ENCODE results near the gene RNU5B-1. TPM values are rescaled to one million over a fixed set of nuclear protein-coding genes. Genes with fewer than 3 reads are reported as not detected.

The RNU5B-1 gene
- not detected for polyA plus RNA-seq (2013, experiment 1 of 2)
- not detected for polyA plus RNA-seq (2013, experiment 2 of 2)

- H2BK15ac ChIP-seq (ENCODE audit: low read length), result no peak within 1 kb of the TSS
- peak; percentile 84 for DNase-seq (ENCODE audit: low spot score)
- H3K79me1 ChIP-seq (ENCODE audit: low read depth, low read length), result peaks cover 1% of the 10 kb centered on the region
- H3K36me3 ChIP-seq (replicated peaks in 1 of 2; ENCODE audit: control insufficient read depth in 2 of 2, insufficient read depth in 2 of 2, low read length in 2 of 2), result no peaks in the 10 kb centered on the region
- no peak within 1 kb of the TSS for H4K8ac ChIP-seq (ENCODE audit: low read depth, low read length)
- H3K14ac ChIP-seq (ENCODE audit: low read length), result no peak within 1 kb of the TSS
- H2BK5ac ChIP-seq (ENCODE audit: low read length), result no peak within 1 kb of the TSS
- H3K9me3 ChIP-seq (replicated peaks in 1 of 2; ENCODE audit: control insufficient read depth in 2 of 2, insufficient read depth in 1 of 2, low read depth in 1 of 2, low read length in 2 of 2), result no peaks in the 10 kb centered on the region
- H3K4me3 ChIP-seq (ENCODE audit: low read length in 2 of 2), result peak within 1 kb of the TSS in 1 of 2 donors; percentile 45
- H3K4me1 ChIP-seq (ENCODE audit: control insufficient read depth in 2 of 2, insufficient read depth in 1 of 2, low read depth in 1 of 2, low read length in 2 of 2), result peaks cover under 1 to 2% of the 10 kb centered on the region in 2 donors
- WGBS, 2 donors (ENCODE audit: extremely low coverage in 2 of 2, insufficient read length in 2 of 2, insufficient replicate concordance in 1 of 2), result no CpG with 5 or more reads among the region's 24 CpGs
- H4K91ac ChIP-seq (ENCODE audit: low read depth, low read length, poor library complexity), result no peak within 1 kb of the TSS
- H3K27me3 ChIP-seq (ENCODE audit: control insufficient read depth in 3 of 3, insufficient read depth in 3 of 3, low read depth in 1 of 3, low read length in 3 of 3), result no peaks in the 10 kb centered on the region
- no peak within 1 kb of the TSS for H3K4ac ChIP-seq (ENCODE audit: low read length)
- peak within 1 kb of the TSS; percentile 88 for H3K18ac ChIP-seq (ENCODE audit: low read length)
- peak within 1 kb of the TSS; percentile 34 for H3K4me2 ChIP-seq (ENCODE audit: insufficient read depth, low read length, poor library complexity, severe bottlenecking)
- H2BK120ac ChIP-seq (ENCODE audit: low read depth, low read length), result peak within 1 kb of the TSS; percentile 88
- no peak within 1 kb of the TSS for H2BK12ac ChIP-seq (ENCODE audit: low read length)
- peak within 1 kb of the TSS; percentile 73 for H3K27ac ChIP-seq (replicated peaks; ENCODE audit: low read length)
- no peak within 1 kb of the TSS for H3K23ac ChIP-seq (ENCODE audit: low read depth, low read length, poor library complexity)
- H2AFZ ChIP-seq (ENCODE audit: low read length), result peak within 1 kb of the TSS; percentile 76
- H3K9ac ChIP-seq (ENCODE audit: low read depth, low read length, poor library complexity), result no peak within 1 kb of the TSS
- H2AK5ac ChIP-seq (ENCODE audit: low read depth, low read length), result peak within 1 kb of the TSS; percentile 68
Measured at GRCh38 chr15:65304381-65305149, at the start of gene RNU5B-1. Gene RNU5B-1, plus strand, starts transcription at chr15:65304677.

GRCh38 chr15:65254758-65255157 lies 49.7 kb upstream of the RNU5B-1 start:
- Histone ChIP-seq H3K23ac (ENCODE audit: low read depth, low read length, poor library complexity) (no peak overlapping the region), H3K4ac (ENCODE audit: low read length) (no peak overlapping the region), H3K27ac (replicated peaks; ENCODE audit: low read length) (no peak overlapping the region)

GRCh38 chr15:65255486-65256140 lies 48.9 kb upstream of the RNU5B-1 start:
- H2AK5ac ChIP-seq (ENCODE audit: low read depth, low read length), result no peak overlapping the region
- no peak overlapping the region for H3K4ac ChIP-seq (ENCODE audit: low read length)
- H3K4me1 ChIP-seq (ENCODE audit: control insufficient read depth in 2 of 2, insufficient read depth in 1 of 2, low read depth in 1 of 2, low read length in 2 of 2), result peaks cover 6 to 16% of the 10 kb centered on the region in 2 donors
- no peak overlapping the region for H3K14ac ChIP-seq (ENCODE audit: low read length)
- H4K91ac ChIP-seq (ENCODE audit: low read depth, low read length, poor library complexity), result no peak overlapping the region
- no peak for DNase-seq (ENCODE audit: low spot score)
- no peak overlapping the region for H2AFZ ChIP-seq (ENCODE audit: low read length)
- no peak overlapping the region for H4K8ac ChIP-seq (ENCODE audit: low read depth, low read length)
- H2BK12ac ChIP-seq (ENCODE audit: low read length), result no peak overlapping the region
- H3K79me1 ChIP-seq (ENCODE audit: low read depth, low read length), result no peaks in the 10 kb centered on the region
- no peaks in the 10 kb centered on the region for H3K27me3 ChIP-seq (ENCODE audit: control insufficient read depth in 3 of 3, insufficient read depth in 3 of 3, low read depth in 1 of 3, low read length in 3 of 3)
- H3K4me3 ChIP-seq (ENCODE audit: low read length in 2 of 2), result no peak overlapping the region
- peaks cover 11 to 35% of the 10 kb centered on the region in 2 donors for H3K36me3 ChIP-seq (replicated peaks in 1 of 2; ENCODE audit: control insufficient read depth in 2 of 2, insufficient read depth in 2 of 2, low read length in 2 of 2)
- no peak overlapping the region for H2BK15ac ChIP-seq (ENCODE audit: low read length)
- no CpG with 5 or more reads among the region's 7 CpGs for WGBS, 2 donors (ENCODE audit: extremely low coverage in 2 of 2, insufficient read length in 2 of 2, insufficient replicate concordance in 1 of 2)
- H3K18ac ChIP-seq (ENCODE audit: low read length), result no peak overlapping the region
- H2BK5ac ChIP-seq (ENCODE audit: low read length), result no peak overlapping the region
- H3K9me3 ChIP-seq (replicated peaks in 1 of 2; ENCODE audit: control insufficient read depth in 2 of 2, insufficient read depth in 1 of 2, low read depth in 1 of 2, low read length in 2 of 2), result peaks cover 0 to 2% of the 10 kb centered on the region in 2 donors
- no peak overlapping the region for H3K9ac ChIP-seq (ENCODE audit: low read depth, low read length, poor library complexity)
- H2BK120ac ChIP-seq (ENCODE audit: low read depth, low read length), result no peak overlapping the region
- H3K23ac ChIP-seq (ENCODE audit: low read depth, low read length, poor library complexity), result no peak overlapping the region
- no peak overlapping the region for H3K4me2 ChIP-seq (ENCODE audit: insufficient read depth, low read length, poor library complexity, severe bottlenecking)
- no peak overlapping the region for H3K27ac ChIP-seq (replicated peaks; ENCODE audit: low read length)

More at GRCh38 chr15:65254758-65255157, 49.7 kb upstream of the RNU5B-1 start:
- H3K4me2 ChIP-seq (ENCODE audit: insufficient read depth, low read length, poor library complexity, severe bottlenecking), result no peak overlapping the region
- no peak overlapping the region for H4K91ac ChIP-seq (ENCODE audit: low read depth, low read length, poor library complexity)
- no CpG with 5 or more reads among the region's 1 CpG for WGBS, 2 donors (ENCODE audit: extremely low coverage in 2 of 2, insufficient read length in 2 of 2, insufficient replicate concordance in 1 of 2)
- no peak overlapping the region for H3K14ac ChIP-seq (ENCODE audit: low read length)
- no peak overlapping the region for H3K9ac ChIP-seq (ENCODE audit: low read depth, low read length, poor library complexity)
- H2BK15ac ChIP-seq (ENCODE audit: low read length), result no peak overlapping the region
- H3K4me1 ChIP-seq (ENCODE audit: control insufficient read depth in 2 of 2, insufficient read depth in 1 of 2, low read depth in 1 of 2, low read length in 2 of 2), result peaks cover 7 to 16% of the 10 kb centered on the region in 2 donors
- no peak overlapping the region for H2BK12ac ChIP-seq (ENCODE audit: low read length)
- H2BK5ac ChIP-seq (ENCODE audit: low read length), result no peak overlapping the region
- peaks cover 5 to 26% of the 10 kb centered on the region in 2 donors for H3K36me3 ChIP-seq (replicated peaks in 1 of 2; ENCODE audit: control insufficient read depth in 2 of 2, insufficient read depth in 2 of 2, low read length in 2 of 2)
- no peaks in the 10 kb centered on the region for H3K27me3 ChIP-seq (ENCODE audit: control insufficient read depth in 3 of 3, insufficient read depth in 3 of 3, low read depth in 1 of 3, low read length in 3 of 3)
- H3K9me3 ChIP-seq (replicated peaks in 1 of 2; ENCODE audit: control insufficient read depth in 2 of 2, insufficient read depth in 1 of 2, low read depth in 1 of 2, low read length in 2 of 2), result peaks cover 0 to 2% of the 10 kb centered on the region in 2 donors
- no peak for DNase-seq (ENCODE audit: low spot score)
- H3K18ac ChIP-seq (ENCODE audit: low read length), result no peak overlapping the region
- H4K8ac ChIP-seq (ENCODE audit: low read depth, low read length), result no peak overlapping the region
- H2AK5ac ChIP-seq (ENCODE audit: low read depth, low read length), result no peak overlapping the region
- H3K4me3 ChIP-seq (ENCODE audit: low read length in 2 of 2), result no peak overlapping the region
- no peak overlapping the region for H2BK120ac ChIP-seq (ENCODE audit: low read depth, low read length)
- H3K79me1 ChIP-seq (ENCODE audit: low read depth, low read length), result no peaks in the 10 kb centered on the region
- peak overlapping the region; percentile 49 for H2AFZ ChIP-seq (ENCODE audit: low read length)
